ENCODE measurements around the gene CETP. TPM values are rescaled to one million over a fixed set of nuclear protein-coding genes. Genes with fewer than 3 reads are reported as not detected.
"Not testable (repeated sequence)": the region's sequence is repeated elsewhere in the genome, so short reads cannot be mapped to it uniquely, and the experiment has no call there.

The CETP gene
- total RNA-seq, 4 donors from 2014 or later: 0.19 to 0.32 (median 0.31) TPM; not detected in 1

- no peaks in the 10 kb centered on the region for H3K9me3 ChIP-seq
- peak in 3 of 6 experiments; percentile 11 to 35 (median 24) for TF ChIP-seq CTCF (IDR thresholded peaks at IDR 0.05)
- peak in 3 of 4 donors; percentile 1 to 97 (median 95) for TF ChIP-seq POLR2A (IDR thresholded peaks at IDR 0.05)
- peak; percentile 87 for DNase-seq
- H3K27ac ChIP-seq: peak within 1 kb of the TSS; percentile 96 to 99 (median 98)
- H3K36me3 ChIP-seq: peaks cover 0 to 25% (median 8%) of the 10 kb centered on the region in 3 donors
- intact Hi-C loops (cut with DNase I): no loop called here
- WGBS, 2 donors: 0% methylated on average over 1 of the region's 83 CpGs
- H3K27me3 ChIP-seq: no peaks in the 10 kb centered on the region
- H3K4me3 ChIP-seq: peak within 1 kb of the TSS; percentile 73 to 90 (median 78)
- H3K4me1 ChIP-seq: peaks cover 20 to 51% (median 29%) of the 10 kb centered on the region in 3 donors
Observed at GRCh38 chr16:56931892-56932720, 29.6 kb upstream of the CETP start, which contains the start of gene HERPUD1. HERPUD1 (plus strand) TSS chr16:56932142; CDS start chr16:56932245, 103 bp downstream.

GRCh38 chr16:56932721-56933619 lies 28.8 kb upstream of the CETP start:
- peak in 3 of 4 donors; percentile 38 to 71 (median 60) for TF ChIP-seq POLR2A (IDR thresholded peaks at IDR 0.05)
- peak in 1 of 6 experiments; percentile 18 for TF ChIP-seq CTCF (IDR thresholded peaks at IDR 0.05)

GRCh38 chr16:56933828-56934598 lies 27.7 kb upstream of the CETP start:
- Histone ChIP-seq H3K27ac (peak overlapping the region; percentile 96 to 99 (median 98)), H3K9me3 (no peaks in the 10 kb centered on the region), H3K4me3 (peak overlapping the region; percentile 73 to 90 (median 78)), H3K36me3 (peaks cover 11 to 44% (median 16%) of the 10 kb centered on the region in 3 donors), H3K4me1 (peaks cover 20 to 68% (median 29%) of the 10 kb centered on the region in 3 donors), H3K27me3 (no peaks in the 10 kb centered on the region)
- 27 to 31% methylated on average over 8 of the region's 8 CpGs for WGBS, 2 donors
- TF ChIP-seq CTCF (IDR thresholded peaks at IDR 0.05): no peak
- no peak for TF ChIP-seq POLR2A (IDR thresholded peaks at IDR 0.05)
- DNase-seq: no peak
- intact Hi-C loops (cut with DNase I): no loop called here

More at GRCh38 chr16:56932721-56933619, 28.8 kb upstream of the CETP start:
- no peaks in the 10 kb centered on the region for H3K9me3 ChIP-seq
- peaks cover 20 to 60% (median 29%) of the 10 kb centered on the region in 3 donors for H3K4me1 ChIP-seq
- H3K27ac ChIP-seq: peak overlapping the region; percentile 96 to 99 (median 98)
- H3K4me3 ChIP-seq: peak overlapping the region; percentile 73 to 90 (median 78)
- intact Hi-C loops (cut with DNase I): no loop called here
- DNase-seq: no peak
- H3K36me3 ChIP-seq: peaks cover under 1 to 33% (median 8%) of the 10 kb centered on the region in 3 donors
- H3K27me3 ChIP-seq: no peaks in the 10 kb centered on the region
- WGBS, 2 donors: 3 to 7% methylated on average over 12 to 17 of the region's 25 CpGs

- peaks cover 20 to 75% (median 29%) of the 10 kb centered on the region in 3 donors for H3K4me1 ChIP-seq
- H3K27me3 ChIP-seq; DNase-seq; intact Hi-C loops (cut with DNase I); H3K9me3 ChIP-seq: not testable (repeated sequence)
- peak overlapping the region in 2 of 4 donors; percentile 99 for H3K27ac ChIP-seq
- peak overlapping the region in 3 of 4 donors; percentile 78 to 90 (median 79) for H3K4me3 ChIP-seq
- H3K36me3 ChIP-seq: peaks cover 16 to 50% (median 20%) of the 10 kb centered on the region in 3 donors
- 70 to 71% methylated on average over 7 of the region's 8 CpGs for whole genome bisulfite sequencing, 2 donors
Observed at GRCh38 chr16:56934599-56935145, 27.1 kb upstream of the CETP start.

Measured in esophagus squamous epithelium (tissue), 5 donors.